NOMO-1 treated with DMSO at 0.1 percent for 48 hours (cell line): Measurements from ENCODE around the gene PHRF1.

Experiments
- DNase-seq: peaks from one replicate; lab custom pipeline; 2025; ENCODE audit not compliant: unreplicated experiment; lab: John Stamatoyannopoulos, UW

PHRF1 gene

DNA sequence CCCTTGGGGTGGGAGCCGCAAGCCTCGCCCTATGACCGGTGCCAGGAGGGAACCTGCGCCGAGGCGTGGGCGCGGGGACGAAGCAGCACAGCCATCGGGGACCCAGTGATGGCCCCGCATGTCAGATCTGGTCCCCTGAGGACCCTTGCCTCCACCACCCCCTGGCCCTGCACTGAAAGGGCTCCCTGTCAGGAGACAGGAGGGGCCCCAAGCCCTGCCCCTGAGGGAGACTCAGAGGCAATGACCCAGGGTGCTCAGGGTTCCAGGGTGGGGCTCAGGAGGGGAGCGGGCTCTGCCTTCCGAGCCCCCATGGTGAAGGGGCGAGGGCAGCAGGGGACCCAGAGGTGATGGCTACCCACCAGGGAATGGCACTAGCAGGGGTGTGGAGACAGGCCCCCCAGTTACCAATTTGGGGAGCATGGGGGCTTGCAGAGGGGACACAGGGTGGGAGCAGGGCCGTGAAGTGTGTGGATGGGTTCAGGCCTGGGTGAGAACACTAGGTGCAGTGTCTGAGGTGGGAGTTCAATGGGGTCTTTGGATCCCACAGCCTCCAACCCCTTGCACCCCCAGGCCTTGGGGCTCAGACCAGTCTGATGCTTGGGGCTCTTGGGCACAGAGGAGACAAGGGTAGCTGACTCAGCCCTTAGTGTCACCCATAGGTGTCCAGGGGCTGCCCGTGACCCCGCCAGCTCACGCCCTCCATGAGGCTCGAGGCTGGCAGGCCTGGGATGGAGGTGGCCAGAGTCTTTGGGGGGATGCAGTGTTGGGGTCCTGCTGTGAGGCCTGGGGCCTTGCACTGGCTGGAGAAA lies 38.4 kb upstream of the PHRF1 start:
- DNase-seq = no peak

GRCh38 chr11:538431-539051 lies 37.7 kb upstream of the PHRF1 start:
- no peak for DNase-seq

- no peak for DNase-seq
Measured at GRCh38 chr11:539971-540481, 36.2 kb upstream of the PHRF1 start.

- DNase-seq = no peak
Measured at GRCh38 chr11:540583-541432, 35.5 kb upstream of the PHRF1 start.

GRCh38 chr11:541433-541885 lies 34.8 kb upstream of the PHRF1 start:
- no peak for DNase-seq

DNA sequence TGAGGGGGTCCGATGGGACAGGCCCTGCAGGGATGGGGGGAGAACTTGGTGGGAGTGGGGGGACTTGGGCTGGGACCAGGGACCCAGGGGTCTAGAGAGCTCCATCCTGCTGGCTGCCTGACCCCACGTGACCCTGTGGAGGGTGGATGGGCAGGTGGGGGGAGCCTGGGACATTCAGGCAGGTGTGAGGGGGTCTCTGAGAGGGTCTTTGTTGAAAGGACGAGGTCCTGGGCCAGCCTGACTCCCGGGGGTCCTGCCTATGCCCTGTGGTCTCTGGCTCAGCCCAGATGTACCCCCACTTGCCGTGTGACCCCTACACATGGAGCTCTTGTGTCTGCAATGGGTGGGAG lies 31.5 kb upstream of the PHRF1 start:
- DNase-seq = no peak

- DNase-seq = no peak
Measured at GRCh38 chr11:545171-545570, 31.1 kb upstream of the PHRF1 start.

DNA sequence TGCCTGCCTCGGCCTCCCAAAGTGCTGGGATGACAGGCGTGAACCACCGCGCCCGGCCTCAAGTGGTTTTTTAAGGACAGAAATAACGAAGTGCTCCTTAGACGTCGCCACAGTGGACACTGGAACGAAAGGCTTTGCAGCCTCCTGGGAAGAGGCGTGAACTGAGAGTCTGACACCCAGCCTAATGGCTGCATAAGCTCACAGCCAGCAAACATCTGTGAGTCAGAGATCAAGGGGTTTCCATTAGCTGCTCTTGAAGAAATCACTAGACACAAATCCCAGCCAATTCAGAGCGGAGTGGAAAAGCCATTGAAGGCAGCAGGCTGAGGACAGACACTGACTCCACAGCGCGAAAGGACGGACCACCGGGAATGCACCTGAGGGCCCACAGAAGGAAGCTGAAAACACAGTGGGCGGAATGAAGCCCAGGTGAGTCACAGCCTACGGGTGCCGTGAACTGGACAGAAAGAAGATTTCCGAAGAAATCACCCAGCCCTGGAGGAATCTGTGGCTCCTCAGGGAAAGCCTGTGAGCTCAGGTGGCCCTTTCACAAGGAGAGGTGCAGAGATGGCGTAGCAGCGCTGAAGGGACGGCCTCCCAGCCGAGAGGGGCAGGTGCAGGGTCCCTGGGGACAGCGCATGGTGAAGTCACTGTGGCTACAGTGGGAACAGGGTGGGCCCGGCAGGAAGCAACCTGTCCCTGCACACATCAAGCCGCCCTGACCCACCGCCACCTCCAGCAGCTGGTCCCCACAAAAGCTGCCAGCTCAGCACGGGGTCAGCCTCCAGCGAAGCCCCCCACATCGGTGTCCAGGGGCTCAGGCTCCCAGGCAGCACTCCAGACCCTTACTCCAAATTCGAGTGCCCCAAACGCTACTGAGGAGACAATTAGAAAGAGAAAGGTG lies 27.3 kb upstream of the PHRF1 start:
- DNase-seq = no peak

DNA sequence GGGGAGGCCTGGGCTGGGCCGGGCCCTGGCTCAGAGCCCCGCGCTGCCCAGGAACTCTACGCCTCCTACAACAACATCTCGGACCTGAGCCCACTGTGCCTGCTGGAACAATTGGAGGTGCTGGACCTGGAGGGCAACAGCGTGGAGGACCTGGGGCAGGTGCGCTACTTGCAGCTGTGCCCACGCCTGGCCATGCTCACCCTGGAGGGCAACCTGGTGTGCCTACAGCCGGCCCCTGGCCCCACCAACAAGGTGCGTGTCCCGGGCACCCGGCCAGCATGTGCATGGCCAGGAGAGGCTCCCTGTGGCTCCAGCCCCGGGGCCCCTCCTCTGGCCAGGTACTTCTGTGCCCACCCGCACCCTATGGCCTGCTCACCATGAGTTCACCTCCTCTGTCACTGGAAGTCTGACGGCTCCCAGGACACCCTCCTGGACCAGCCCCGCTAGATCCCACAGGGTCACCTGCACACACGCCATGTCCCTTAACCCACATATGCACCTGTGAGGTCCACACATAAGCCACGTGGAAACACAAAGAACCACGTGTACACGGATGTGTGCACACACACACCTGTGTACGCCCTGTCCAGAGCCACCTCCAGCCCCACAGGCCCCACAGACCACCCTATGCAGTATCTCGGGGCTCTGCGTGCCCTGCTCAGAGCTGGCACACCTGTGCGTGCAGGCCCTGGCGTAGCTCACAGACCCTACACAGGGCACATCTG lies 26.1 kb upstream of the PHRF1 start:
- no peak for DNase-seq

GRCh38 chr11:550746-551085 lies 25.6 kb upstream of the PHRF1 start:
- no peak for DNase-seq

- DNase-seq = no peak
Measured at GRCh38 chr11:551131-551530, 25.1 kb upstream of the PHRF1 start.

DNA sequence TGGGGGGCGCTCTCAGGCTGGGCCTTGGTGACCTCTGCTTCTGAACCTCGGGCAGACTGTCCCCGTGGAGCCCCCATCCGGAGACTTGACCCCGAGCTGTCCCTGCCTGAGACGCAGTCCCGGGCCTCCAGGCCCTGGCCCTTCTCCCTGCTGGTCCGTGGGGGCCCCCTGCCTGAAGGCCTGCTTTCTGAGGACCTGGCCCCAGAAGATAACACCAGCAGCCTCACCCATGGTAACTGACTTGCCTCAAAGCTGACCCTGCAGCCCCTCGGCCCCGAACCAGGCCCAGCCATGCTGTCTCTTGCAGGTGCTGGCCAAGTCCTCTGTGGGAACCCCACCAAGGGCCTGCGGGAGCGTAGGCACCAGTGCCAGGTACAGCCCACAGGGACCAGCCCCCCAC lies 24.7 kb upstream of the PHRF1 start:
- DNase-seq = no peak

DNA sequence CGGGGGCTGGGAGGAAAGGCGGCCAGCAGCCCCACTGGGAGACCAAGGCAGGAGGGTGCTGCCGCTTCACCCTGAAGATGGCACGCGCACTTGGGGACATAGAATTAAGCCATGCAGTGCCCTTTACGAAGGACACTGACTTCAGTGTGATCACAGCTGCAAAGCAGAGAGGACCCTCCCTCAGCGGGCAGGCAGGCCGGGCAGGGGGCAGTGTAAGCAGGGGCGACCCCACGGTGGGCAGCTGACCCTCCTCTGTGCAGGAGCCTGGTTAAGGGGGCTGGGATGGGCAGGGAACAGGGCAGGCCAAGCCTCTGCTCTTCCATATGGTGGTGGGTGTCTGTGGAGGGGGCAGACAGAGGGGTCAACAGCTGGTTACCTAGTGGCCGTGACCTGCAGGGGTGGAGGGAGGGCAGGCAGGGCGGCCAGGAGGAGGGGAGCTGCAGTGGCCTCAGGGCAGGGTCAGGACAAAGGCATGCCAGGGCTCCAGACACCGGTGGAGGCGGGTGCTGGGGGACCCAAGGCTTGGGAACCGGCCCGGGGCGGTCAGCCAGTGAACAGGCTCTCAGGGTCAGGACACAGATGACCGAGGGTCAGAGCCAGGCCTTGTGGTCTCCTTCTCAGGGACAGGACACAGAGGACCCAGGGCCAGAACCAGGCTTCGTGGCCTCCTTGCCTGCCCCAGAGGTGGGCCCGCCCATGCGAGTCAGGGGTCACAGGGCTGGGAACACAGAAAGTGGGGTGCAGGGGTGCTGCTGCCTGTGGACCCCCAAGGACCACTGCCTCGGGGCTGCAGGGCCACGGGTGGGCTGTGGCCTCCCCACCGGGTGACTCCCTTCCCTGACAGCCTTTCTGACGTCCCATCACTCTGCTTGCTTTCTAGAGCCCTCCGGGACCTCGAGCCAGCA lies 22.9 kb upstream of the PHRF1 start:
- no peak for DNase-seq

- DNase-seq = no peak
Measured at GRCh38 chr11:553988-554340, 22.3 kb upstream of the PHRF1 start.

DNA sequence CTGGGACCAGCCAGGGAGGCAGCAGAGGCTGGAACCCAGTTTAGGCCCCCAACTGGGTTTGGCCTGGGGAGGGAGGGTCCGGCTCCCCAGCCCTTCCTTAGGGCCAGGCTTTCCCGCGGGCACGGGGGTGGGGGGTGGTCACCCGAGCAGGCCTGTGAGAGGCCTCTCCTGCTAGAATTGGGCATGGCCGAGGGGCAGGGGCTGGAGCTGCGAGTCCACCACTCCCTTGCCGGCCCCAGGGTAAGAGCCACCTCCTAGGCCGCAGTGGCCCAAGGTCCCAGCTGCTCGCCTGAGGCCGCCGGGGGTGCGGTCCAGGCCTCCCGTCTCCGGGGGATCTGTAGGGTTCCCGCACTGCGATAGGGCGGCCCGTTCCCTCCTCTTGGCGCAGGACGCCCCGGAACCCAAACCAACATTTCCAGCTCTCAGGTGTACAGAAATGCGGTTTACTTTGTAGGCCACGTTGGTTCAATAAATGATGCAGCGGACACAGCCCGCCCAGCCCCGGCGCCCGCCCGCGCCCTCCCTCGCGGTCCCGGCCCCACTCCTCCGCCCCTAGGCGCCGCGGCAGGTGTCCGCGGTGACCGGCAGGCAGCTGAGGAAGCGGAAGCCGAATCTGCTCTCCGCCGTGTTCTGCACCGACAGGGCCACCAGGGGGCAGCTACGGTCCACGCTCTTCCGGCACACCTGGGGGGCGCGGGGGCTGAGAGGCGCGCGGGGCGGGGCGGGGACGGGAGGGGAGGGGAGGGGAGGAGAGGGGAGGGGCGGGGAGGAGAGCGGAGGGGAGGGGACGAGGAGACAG lies 21.6 kb upstream of the PHRF1 start:
- DNase-seq = peak; percentile 56

DNA sequence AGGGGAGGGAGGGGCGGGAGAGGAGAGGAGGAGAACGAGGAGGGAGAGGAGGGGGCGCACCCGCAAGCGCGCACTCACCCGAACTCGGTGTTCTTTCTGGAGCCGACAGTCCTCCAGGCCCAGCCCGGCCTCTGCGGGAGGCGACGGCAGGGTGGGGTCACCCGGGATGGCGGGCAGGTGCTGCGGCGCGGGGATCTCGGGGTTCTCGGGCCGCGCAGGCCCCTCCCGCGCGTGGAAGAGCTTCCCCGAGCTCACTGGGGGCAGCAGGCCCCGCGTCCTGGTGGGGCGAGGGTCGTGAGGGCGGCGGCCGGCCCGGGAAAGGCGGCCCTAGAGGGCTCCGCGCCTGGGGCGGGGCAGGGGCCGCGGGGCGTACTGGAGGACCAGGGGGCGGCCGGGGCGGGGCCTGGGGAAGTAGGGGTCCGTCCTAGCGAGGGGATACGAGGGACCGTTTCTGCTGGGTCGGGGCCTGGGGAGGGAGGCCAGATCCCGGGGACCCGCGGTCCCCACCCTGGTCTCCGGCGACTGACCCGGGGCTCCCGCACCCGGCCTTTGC lies 21.0 kb upstream of the PHRF1 start:
- no peak for DNase-seq

GRCh38 chr11:555780-556661 lies 20.2 kb upstream of the PHRF1 start:
- DNase-seq = no peak
